ENCODE data around the gene DYTN. TPM values are rescaled to one million over a fixed set of nuclear protein-coding genes. Genes with fewer than 3 reads are reported as not detected.

Gene DYTN, protein sequence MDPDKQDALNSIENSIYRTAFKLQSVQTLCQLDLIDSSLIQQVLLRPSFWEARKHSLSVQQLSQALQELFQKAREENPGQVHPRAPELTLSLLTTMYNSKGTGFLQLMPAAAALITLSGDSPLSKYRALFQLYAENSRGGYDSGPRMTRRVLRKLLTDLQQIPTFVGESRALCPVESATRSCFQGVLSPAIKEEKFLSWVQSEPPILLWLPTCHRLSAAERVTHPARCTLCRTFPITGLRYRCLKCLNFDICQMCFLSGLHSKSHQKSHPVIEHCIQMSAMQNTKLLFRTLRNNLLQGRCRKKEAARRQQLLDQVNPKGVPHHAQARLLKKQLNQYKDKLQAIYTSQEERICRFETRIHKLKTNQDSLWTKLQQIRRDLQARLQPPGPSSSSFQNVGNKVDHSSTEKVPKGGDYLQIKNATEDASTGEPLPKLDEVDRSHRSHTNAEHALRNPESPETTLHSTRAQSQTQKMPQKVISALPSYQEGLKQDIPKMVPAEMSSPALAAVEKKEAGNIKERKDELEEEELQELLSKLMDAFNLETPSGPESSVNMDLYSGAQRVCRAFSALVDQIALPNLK
- not detected in 2 replicates for total RNA-seq (2014; rRNA removed; shearing (Covaris generic))
- total RNA-seq (2022), result not detected in 2 replicates
- not detected for Bru-seq, nascent RNA
- percentile 1 among the genes with signal in this experiment for BruChase-seq, experiment 1, labeled RNA remaining after a 6-hour chase
- not detected for BruChase-seq, experiment 2, labeled RNA remaining after a 2-hour chase
- long read RNA-seq, result 0 reads

- H4K20me1 ChIP-seq (ENCODE audit: insufficient read depth, low read length), result no peaks in the 10 kb centered on the region
- no peaks in the 10 kb centered on the region for H3K4me1 ChIP-seq (ENCODE audit: insufficient read depth, low read length, poor library complexity, severe bottlenecking)
- no TSS peak for BruUV-seq (replicated peaks)
- no peaks in the 10 kb centered on the region for H3K9me2 ChIP-seq (ENCODE audit: insufficient read depth, low read length)
- H3K79me2 ChIP-seq (ENCODE audit: insufficient read depth, low read depth, low read length), result no peaks in the 10 kb centered on the region
- H3K9me3 ChIP-seq (ENCODE audit: low read length), result no peaks in the 10 kb centered on the region
- H3K4me3 ChIP-seq (ENCODE audit: low read depth, low read length, poor library complexity, severe bottlenecking), result no peak within 1 kb of the TSS
- ChIA-PET POLR2A (no interaction called here), CTCF (ENCODE audit: unreplicated experiment) (no interaction called here)
- TF ChIP-seq, protein P1, sequence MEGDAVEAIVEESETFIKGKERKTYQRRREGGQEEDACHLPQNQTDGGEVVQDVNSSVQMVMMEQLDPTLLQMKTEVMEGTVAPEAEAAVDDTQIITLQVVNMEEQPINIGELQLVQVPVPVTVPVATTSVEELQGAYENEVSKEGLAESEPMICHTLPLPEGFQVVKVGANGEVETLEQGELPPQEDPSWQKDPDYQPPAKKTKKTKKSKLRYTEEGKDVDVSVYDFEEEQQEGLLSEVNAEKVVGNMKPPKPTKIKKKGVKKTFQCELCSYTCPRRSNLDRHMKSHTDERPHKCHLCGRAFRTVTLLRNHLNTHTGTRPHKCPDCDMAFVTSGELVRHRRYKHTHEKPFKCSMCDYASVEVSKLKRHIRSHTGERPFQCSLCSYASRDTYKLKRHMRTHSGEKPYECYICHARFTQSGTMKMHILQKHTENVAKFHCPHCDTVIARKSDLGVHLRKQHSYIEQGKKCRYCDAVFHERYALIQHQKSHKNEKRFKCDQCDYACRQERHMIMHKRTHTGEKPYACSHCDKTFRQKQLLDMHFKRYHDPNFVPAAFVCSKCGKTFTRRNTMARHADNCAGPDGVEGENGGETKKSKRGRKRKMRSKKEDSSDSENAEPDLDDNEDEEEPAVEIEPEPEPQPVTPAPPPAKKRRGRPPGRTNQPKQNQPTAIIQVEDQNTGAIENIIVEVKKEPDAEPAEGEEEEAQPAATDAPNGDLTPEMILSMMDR (conservative IDR thresholded peaks at IDR 0.05; ENCODE audit: low read length), result no peak
- no peak for TF ChIP-seq EZH2phosphoT487 (IDR thresholded peaks at IDR 0.05; ENCODE audit: borderline replicate concordance, low read depth, low read length)
- intact Hi-C loops (cut with micrococcal nuclease; ENCODE audit: unreplicated experiment), result no loop called here
- H3K27ac ChIP-seq (ENCODE audit: low read depth, low read length, poor library complexity, severe bottlenecking), result no peak within 1 kb of the TSS
- no peak within 1 kb of the TSS for H3K4me2 ChIP-seq (ENCODE audit: low read length)
- no peaks in the 10 kb centered on the region for H3K36me3 ChIP-seq (ENCODE audit: insufficient read depth, low read length)
- no peak for DNase-seq (ENCODE audit: low spot score)
- no peak within 1 kb of the TSS for H2AFZ ChIP-seq (ENCODE audit: low read length)
Measured at GRCh38 chr2:206718296-206718695, at the start of gene DYTN. Gene DYTN (minus strand): TSS chr2:206718396. CDS start chr2:206718279, 117 bp downstream.

DNA sequence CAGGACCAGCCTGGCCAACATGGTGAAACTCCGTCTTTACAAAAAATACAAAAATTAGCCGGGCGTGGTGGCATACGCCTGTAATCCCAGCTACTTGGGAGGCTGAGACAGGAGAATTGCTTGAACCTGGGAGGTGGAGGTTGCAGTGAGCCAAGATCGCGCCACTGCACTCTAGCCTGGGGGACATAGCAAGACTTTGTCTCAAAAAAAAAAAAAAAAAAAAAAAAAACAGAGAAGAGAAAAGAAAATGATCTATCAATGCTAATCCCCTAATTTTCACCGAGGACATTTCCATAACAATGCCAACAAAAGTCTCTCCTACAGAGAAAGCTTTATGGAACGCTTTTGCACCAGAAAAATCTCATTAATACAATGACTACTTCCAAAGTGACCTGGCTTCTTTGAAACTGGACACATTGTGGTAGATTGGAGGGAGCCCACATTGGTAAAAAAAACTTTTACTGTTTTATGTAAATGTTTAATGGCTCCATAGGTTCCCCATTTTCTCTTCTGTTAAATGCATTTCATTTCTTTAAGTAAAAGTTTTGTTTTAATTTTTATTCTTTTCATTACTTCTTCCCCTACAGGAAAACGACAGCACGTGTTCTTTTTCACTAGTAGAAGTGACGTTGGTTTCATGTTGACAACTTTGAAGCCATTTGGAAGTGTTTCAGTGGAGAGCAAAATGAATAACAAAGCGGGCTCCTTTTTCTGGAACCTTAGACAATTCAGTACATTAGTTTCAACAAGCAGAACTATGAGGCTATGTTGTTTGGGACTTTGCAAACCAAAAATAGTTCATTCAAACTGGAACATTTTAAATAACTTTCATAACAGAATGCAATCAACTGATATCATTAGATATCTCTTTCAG, 48.1 kb upstream of the DYTN start:
- Histone ChIP-seq H3K4me2 (ENCODE audit: low read length) (peak overlapping the region; percentile 68), H2AFZ (ENCODE audit: low read length) (peak overlapping the region; percentile 90; the same call in 1 of the 2 replicates), H3K27ac (ENCODE audit: low read depth, low read length, poor library complexity, severe bottlenecking) (peak overlapping the region; percentile 60), H3K9me3 (ENCODE audit: low read length) (no peaks in the 10 kb centered on the region), H3K4me3 (ENCODE audit: low read depth, low read length, poor library complexity, severe bottlenecking) (peak overlapping the region; percentile 77), H3K9me2 (ENCODE audit: insufficient read depth, low read length) (no peaks in the 10 kb centered on the region), H3K36me3 (ENCODE audit: insufficient read depth, low read length) (peaks cover 45% of the 10 kb centered on the region), H4K20me1 (ENCODE audit: insufficient read depth, low read length) (no peaks in the 10 kb centered on the region), H3K4me1 (ENCODE audit: insufficient read depth, low read length, poor library complexity, severe bottlenecking) (peaks cover 19% of the 10 kb centered on the region), H3K79me2 (ENCODE audit: insufficient read depth, low read depth, low read length) (peaks cover 25% of the 10 kb centered on the region; the same call in 1 of the 2 replicates)
- POLR2A ChIA-PET, result interaction anchor here (0.6 to 1.3 kb wide), 8 partner anchors 8 to 1004 kb away, joined by 3 to 8 read pairs (median 4); partner anchors contain the start of gene FZD5
- CTCF ChIA-PET (ENCODE audit: unreplicated experiment), result no interaction called here
- no peak for TF ChIP-seq EZH2phosphoT487 (IDR thresholded peaks at IDR 0.05; ENCODE audit: borderline replicate concordance, low read depth, low read length)
- TF ChIP-seq, protein P1 (conservative IDR thresholded peaks at IDR 0.05; ENCODE audit: low read length), result no peak
- intact Hi-C loops (cut with micrococcal nuclease; ENCODE audit: unreplicated experiment), result loop anchor here (10.0 kb wide), 1 partner anchor 611 kb away; the partner anchor contains the start of genes EEF1B2 and NDUFS1
- no TSS peak for BruUV-seq (replicated peaks)
- DNase-seq (ENCODE audit: low spot score), result no peak
